Measurements from ENCODE around the gene TBX1.

DNA sequence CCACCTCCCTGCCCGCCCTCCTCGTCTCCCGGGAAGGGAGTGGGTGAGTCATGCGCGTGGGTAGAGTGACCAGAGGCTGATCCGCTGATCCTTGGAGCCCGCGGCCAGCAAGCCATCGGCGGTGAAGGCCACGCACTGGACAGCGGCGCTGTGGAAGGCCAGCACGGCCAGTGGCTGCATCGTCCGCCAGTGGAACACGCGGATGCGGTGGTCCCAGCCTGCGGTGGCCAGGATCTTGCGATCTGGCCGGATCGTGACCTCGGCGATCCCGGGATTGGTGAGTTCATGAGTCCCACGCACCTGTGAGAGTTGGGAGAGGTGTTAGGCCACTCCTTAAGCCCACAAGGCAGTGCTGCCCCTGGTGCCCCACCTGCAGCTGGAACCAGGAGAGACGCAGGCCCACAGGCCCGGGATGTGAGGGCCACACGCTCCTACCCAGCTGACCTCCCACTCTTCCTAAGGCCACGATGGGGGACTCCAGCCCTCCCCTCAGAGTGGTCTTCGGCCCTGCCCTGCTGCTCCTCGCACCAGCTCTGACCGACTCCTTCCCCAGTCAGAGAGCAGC, 28.2 kb downstream of the TBX1 start:
- TF ChIP-seq MAX (IDR thresholded peaks at IDR 0.05): no peak
- TF ChIP-seq, protein P1, sequence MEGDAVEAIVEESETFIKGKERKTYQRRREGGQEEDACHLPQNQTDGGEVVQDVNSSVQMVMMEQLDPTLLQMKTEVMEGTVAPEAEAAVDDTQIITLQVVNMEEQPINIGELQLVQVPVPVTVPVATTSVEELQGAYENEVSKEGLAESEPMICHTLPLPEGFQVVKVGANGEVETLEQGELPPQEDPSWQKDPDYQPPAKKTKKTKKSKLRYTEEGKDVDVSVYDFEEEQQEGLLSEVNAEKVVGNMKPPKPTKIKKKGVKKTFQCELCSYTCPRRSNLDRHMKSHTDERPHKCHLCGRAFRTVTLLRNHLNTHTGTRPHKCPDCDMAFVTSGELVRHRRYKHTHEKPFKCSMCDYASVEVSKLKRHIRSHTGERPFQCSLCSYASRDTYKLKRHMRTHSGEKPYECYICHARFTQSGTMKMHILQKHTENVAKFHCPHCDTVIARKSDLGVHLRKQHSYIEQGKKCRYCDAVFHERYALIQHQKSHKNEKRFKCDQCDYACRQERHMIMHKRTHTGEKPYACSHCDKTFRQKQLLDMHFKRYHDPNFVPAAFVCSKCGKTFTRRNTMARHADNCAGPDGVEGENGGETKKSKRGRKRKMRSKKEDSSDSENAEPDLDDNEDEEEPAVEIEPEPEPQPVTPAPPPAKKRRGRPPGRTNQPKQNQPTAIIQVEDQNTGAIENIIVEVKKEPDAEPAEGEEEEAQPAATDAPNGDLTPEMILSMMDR (IDR thresholded peaks at IDR 0.05 in 2 of 3, conservative IDR thresholded peaks at IDR 0.05 in 1 of 3; ENCODE audit: borderline replicate concordance in 1 of 3, insufficient read depth in 1 of 3, low read depth in 2 of 3, low read length in 2 of 3): no peak
- TF ChIP-seq EGR1 (IDR thresholded peaks at IDR 0.05; ENCODE audit: low read depth): no peak
- TF ChIP-seq POLR2A (IDR thresholded peaks at IDR 0.05; ENCODE audit: borderline replicate concordance, extremely low read depth, insufficient read depth, insufficient read length): no peak

Measured in HCT116 (cell line).